Neural cell (in vitro differentiated cells): ENCODE data around the gene C1orf232. TPM values are rescaled to one million over a fixed set of nuclear protein-coding genes. Genes with fewer than 3 reads are reported as not detected.

Experiments
- H2AFZ ChIP-seq: fragments of 200-600, 300-800 bp; sonication (generic), shearing (Covaris generic); 2 replicates; pipeline ENCODE4 v1.6.0; 2014; ENCODE audit warnings: low read depth, mild to moderate bottlenecking, antibody characterized with exemption, low read length, moderate library complexity
- H3F3A ChIP-seq: fragments of 200-600 bp; shearing (Covaris generic); 2 replicates; pipeline ENCODE4 v1.6.1; 2016; ENCODE audit warnings: mild to moderate bottlenecking, moderate library complexity, mixed read lengths, antibody characterized with exemption, low read length; ENCODE audit not compliant: insufficient read depth, poor library complexity, severe bottlenecking
- H3K27ac ChIP-seq: fragments of 200-600, 300-800 bp; sonication (generic), shearing (Covaris generic); 2 replicates; pipeline ENCODE4 v1.5.1; 2014; ENCODE audit warnings: mild to moderate bottlenecking, low read length, moderate library complexity
- H3K27me3 ChIP-seq: fragments of 300-800, 200-600 bp; sonication (generic), shearing (Covaris generic); 2 replicates; pipeline ENCODE4 v1.6.0; 2014; ENCODE audit warnings: mild to moderate bottlenecking, low read depth, low read length, moderate library complexity; ENCODE audit not compliant: insufficient read depth
- H3K36me3 ChIP-seq: fragments of 300-800, 200-600 bp; sonication (generic), shearing (Covaris generic); 2 replicates; pipeline ENCODE4 v1.5.1; 2014; ENCODE audit warnings: mild to moderate bottlenecking, antibody characterized with exemption, low read length, moderate library complexity; ENCODE audit not compliant: insufficient read depth
- H3K4me2 ChIP-seq: fragments of 300-800, 200-600 bp; sonication (generic), shearing (Covaris generic); 2 replicates; pipeline ENCODE4 v1.6.0; 2014; ENCODE audit warnings: mild to moderate bottlenecking, low read length
- H3K4me3 ChIP-seq: fragments of 300-800, 200-600 bp; sonication (generic), shearing (Covaris generic); 2 replicates; pipeline ENCODE4 v1.5.1; 2014; ENCODE audit warnings: mild to moderate bottlenecking, low read length, moderate library complexity
- H3K79me2 ChIP-seq: fragments of 200-600 bp; shearing (Covaris generic); replicated peaks from 2 replicates; pipeline ENCODE4 v1.6.0; 2014; ENCODE audit warnings: mild to moderate bottlenecking, low read length, moderate library complexity; ENCODE audit not compliant: insufficient read depth
- H3K9ac ChIP-seq: fragments of 300-800, 200-600 bp; sonication (generic), shearing (Covaris generic); 2 replicates; pipeline ENCODE4 v1.6.1; 2016; ENCODE audit warnings: mild to moderate bottlenecking, low read length, mixed read lengths
- H3K9me2 ChIP-seq: fragments of 200-600 bp; shearing (Covaris generic); 2 replicates; pipeline ENCODE4 v1.6.1; 2016; ENCODE audit warnings: mild to moderate bottlenecking, low read length, mixed read lengths; ENCODE audit not compliant: insufficient read depth
- H3K9me3 ChIP-seq: fragments of 200-600, 300-800 bp; sonication (generic), shearing (Covaris generic); 2 replicates; pipeline ENCODE4 v1.6.1; 2016; ENCODE audit warnings: mild to moderate bottlenecking, mixed run types, low read length, moderate library complexity, mixed read lengths
- H4K20me1 ChIP-seq: fragments of 200-600 bp; shearing (Covaris generic); 2 replicates; pipeline ENCODE4 v1.6.1; 2016; ENCODE audit warnings: mild to moderate bottlenecking, mixed run types; ENCODE audit not compliant: insufficient read depth
- CTCF ChIP-seq: fragments of 450-650 bp; IDR thresholded peaks from 2 replicates; pipeline ENCODE4 v1.5.1; 2014; ENCODE audit warnings: antibody characterized with exemption, mild to moderate bottlenecking, moderate library complexity; ENCODE audit not compliant: poor library complexity, severe bottlenecking
- EP300 ChIP-seq: fragments of 450-650 bp; conservative IDR thresholded peaks from 2 replicates; pipeline ENCODE4 v1.6.1; 2014; ENCODE audit warnings: antibody characterized with exemption, mild to moderate bottlenecking, moderate library complexity; ENCODE audit not compliant: poor library complexity, severe bottlenecking
- EZH2 ChIP-seq: fragments of 200-600, 300-800 bp; shearing (Covaris generic), sonication (generic); IDR thresholded peaks from 2 replicates; pipeline ENCODE4 v1.6.1; 2014; ENCODE audit warnings: antibody characterized with exemption, low read length, borderline replicate concordance, mild to moderate bottlenecking; ENCODE audit not compliant: insufficient read depth, poor library complexity, severe bottlenecking
- MXI1 ChIP-seq: fragments of 450-650 bp; conservative IDR thresholded peaks from 2 replicates; pipeline ENCODE4 v1.6.1; 2014; ENCODE audit warnings: antibody characterized with exemption, mild to moderate bottlenecking; ENCODE audit not compliant: poor library complexity, severe bottlenecking
- POLR2AphosphoS5 ChIP-seq: IDR thresholded peaks from 2 replicates; pipeline ENCODE4 v1.6.1; 2012
- RAD21 ChIP-seq: fragments of 450-650 bp; conservative IDR thresholded peaks from 2 replicates; pipeline ENCODE4 v1.6.1; 2014; ENCODE audit warnings: antibody characterized with exemption, mild to moderate bottlenecking, moderate library complexity
- REST ChIP-seq: IDR thresholded peaks from 2 replicates; pipeline ENCODE4 v1.6.1; 2012; ENCODE audit warnings: borderline replicate concordance
- SMC3 ChIP-seq: fragments of 450-650 bp; conservative IDR thresholded peaks from 2 replicates; pipeline ENCODE4 v1.6.1; 2014; ENCODE audit warnings: antibody characterized with exemption, mild to moderate bottlenecking, moderate library complexity; ENCODE audit not compliant: poor library complexity
- TAF1 ChIP-seq: IDR thresholded peaks from 2 replicates; pipeline ENCODE4 v1.6.1; 2012; ENCODE audit warnings: low read depth
- polyA plus RNA-seq: library from polyadenylated mRNA; depleted of rRNA; stranded (reverse); fragments of >200 nt; gene quantifications from 2 replicates; pipeline ENCODE4 v1.2.3, GENCODE V29; 2014

Gene C1orf232
- polyA plus RNA-seq, 1 donor from 2014 or later = not detected

- H3K9ac ChIP-seq = no peak overlapping the region
- no peaks in the 10 kb centered on the region for H4K20me1 ChIP-seq
- no peaks in the 10 kb centered on the region for H3K36me3 ChIP-seq
- no peak for TF ChIP-seq EP300
- H3K9me3 ChIP-seq = no peaks in the 10 kb centered on the region
- H2AFZ ChIP-seq = no peak overlapping the region
- no peaks in the 10 kb centered on the region for H3K9me2 ChIP-seq
- no peaks in the 10 kb centered on the region for H3K27me3 ChIP-seq
- no peaks in the 10 kb centered on the region for H3K79me2 ChIP-seq
- no peak overlapping the region for H3K4me2 ChIP-seq
- H3F3A ChIP-seq = no peaks in the 10 kb centered on the region
- no peak overlapping the region for H3K27ac ChIP-seq
- H3K4me3 ChIP-seq = no peak overlapping the region
Observed at GRCh38 chr1:26129778-26130177, 39.0 kb downstream of the C1orf232 start.

GRCh38 chr1:26127235-26128163 is 41.3 kb downstream of the C1orf232 start:
- Histone ChIP-seq H4K20me1 (no peaks in the 10 kb centered on the region), H3K9me3 (no peaks in the 10 kb centered on the region), H3K36me3 (peaks cover 6% of the 10 kb centered on the region), H3K27me3 (no peaks in the 10 kb centered on the region), H3K9ac (no peak overlapping the region), H3K79me2 (no peaks in the 10 kb centered on the region), H3F3A (no peaks in the 10 kb centered on the region), H3K4me3 (no peak overlapping the region), H2AFZ (no peak overlapping the region), H3K4me2 (no peak overlapping the region), H3K9me2 (no peaks in the 10 kb centered on the region), H3K27ac (no peak overlapping the region)
- no peak for TF ChIP-seq RAD21
- TF ChIP-seq EZH2 = no peak
- TF ChIP-seq TAF1 = no peak
- no peak for TF ChIP-seq CTCF
- TF ChIP-seq MXI1 = no peak
- no peak for TF ChIP-seq EP300
- no peak for TF ChIP-seq REST
- no peak for TF ChIP-seq POLR2AphosphoS5
- no peak for TF ChIP-seq SMC3
